ENCODE data around the gene TGFBRAP1. TPM values are rescaled to one million over a fixed set of nuclear protein-coding genes. Genes with fewer than 3 reads are reported as not detected.

Gene TGFBRAP1
- total RNA-seq, 4 donors from 2014 or later: 20.9 to 30.8 (median 23.2) TPM

DNA sequence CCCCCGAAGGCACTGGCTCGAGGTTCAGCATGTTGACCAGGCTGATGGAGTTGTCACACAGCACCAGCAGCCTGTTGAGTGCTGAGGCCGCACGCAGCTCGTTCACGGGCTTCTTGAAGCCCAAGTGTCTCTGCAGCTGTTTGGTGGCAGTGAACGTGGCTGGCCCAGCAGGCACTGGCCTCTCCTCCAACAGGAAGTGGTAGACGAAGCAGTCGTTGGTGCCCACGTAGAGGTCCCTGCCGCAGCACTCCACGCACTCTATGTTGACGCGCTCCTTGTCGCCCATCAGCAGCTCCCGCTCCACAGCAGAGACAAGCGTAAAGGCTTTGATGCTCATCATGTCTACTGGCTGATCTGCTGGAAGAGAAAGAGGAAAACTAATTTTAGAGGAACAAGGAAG lies 21.6 kb downstream of the TGFBRAP1 start:
- H3K27ac ChIP-seq: no peak overlapping the region
- no peaks in the 10 kb centered on the region for H3K27me3 ChIP-seq
- no peak for DNase-seq (ENCODE audit: low spot score in 2 of 2)
- H3K4me1 ChIP-seq: peaks cover 0 to 13% (median 0%) of the 10 kb centered on the region in 4 donors
- no peak overlapping the region for H3K4me3 ChIP-seq
- peaks cover 2 to 37% (median 10%) of the 10 kb centered on the region in 3 donors for H3K36me3 ChIP-seq
- H3K9me3 ChIP-seq: no peaks in the 10 kb centered on the region
- TF ChIP-seq EP300 (IDR thresholded peaks at IDR 0.05) (no peak), POLR2A (IDR thresholded peaks at IDR 0.05) (no peak)
- TF ChIP-seq, protein P1, sequence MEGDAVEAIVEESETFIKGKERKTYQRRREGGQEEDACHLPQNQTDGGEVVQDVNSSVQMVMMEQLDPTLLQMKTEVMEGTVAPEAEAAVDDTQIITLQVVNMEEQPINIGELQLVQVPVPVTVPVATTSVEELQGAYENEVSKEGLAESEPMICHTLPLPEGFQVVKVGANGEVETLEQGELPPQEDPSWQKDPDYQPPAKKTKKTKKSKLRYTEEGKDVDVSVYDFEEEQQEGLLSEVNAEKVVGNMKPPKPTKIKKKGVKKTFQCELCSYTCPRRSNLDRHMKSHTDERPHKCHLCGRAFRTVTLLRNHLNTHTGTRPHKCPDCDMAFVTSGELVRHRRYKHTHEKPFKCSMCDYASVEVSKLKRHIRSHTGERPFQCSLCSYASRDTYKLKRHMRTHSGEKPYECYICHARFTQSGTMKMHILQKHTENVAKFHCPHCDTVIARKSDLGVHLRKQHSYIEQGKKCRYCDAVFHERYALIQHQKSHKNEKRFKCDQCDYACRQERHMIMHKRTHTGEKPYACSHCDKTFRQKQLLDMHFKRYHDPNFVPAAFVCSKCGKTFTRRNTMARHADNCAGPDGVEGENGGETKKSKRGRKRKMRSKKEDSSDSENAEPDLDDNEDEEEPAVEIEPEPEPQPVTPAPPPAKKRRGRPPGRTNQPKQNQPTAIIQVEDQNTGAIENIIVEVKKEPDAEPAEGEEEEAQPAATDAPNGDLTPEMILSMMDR (IDR thresholded peaks at IDR 0.05): no peak
- WGBS, 2 donors: 93 to 95% methylated on average over 17 of the region's 17 CpGs

DNA sequence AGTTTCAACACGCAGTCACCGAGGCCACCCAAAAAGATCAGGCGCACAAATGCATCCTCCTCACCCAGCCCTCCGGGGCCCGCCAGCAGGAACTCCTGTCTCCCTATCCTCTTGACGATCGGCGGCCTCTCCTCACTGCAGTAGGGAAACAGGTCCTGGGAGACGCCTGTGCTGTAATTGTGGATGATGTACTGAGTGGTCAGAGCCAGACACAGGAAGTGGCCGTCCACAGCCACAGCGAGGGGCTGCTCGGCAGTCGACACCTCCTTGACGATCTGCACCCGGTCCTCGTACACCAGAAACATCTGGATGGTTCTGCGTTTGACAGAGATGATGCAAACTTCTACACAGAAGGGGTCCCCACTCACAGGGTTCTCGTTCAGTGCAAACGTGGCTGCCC lies 22.0 kb downstream of the TGFBRAP1 start:
- H3K27ac ChIP-seq: no peak overlapping the region
- no peak overlapping the region for H3K4me3 ChIP-seq
- H3K4me1 ChIP-seq: peaks cover 0 to 13% (median 0%) of the 10 kb centered on the region in 4 donors
- DNase-seq (ENCODE audit: low spot score in 2 of 2): no peak
- H3K27me3 ChIP-seq: no peaks in the 10 kb centered on the region
- TF ChIP-seq POLR2A (IDR thresholded peaks at IDR 0.05): no peak
- TF ChIP-seq, protein P1 (IDR thresholded peaks at IDR 0.05): no peak
- no peak for TF ChIP-seq EP300 (IDR thresholded peaks at IDR 0.05)
- 94% methylated on average over 19 of the region's 19 CpGs for WGBS, 2 donors
- no peaks in the 10 kb centered on the region for H3K9me3 ChIP-seq
- H3K36me3 ChIP-seq: peaks cover 2 to 37% (median 10%) of the 10 kb centered on the region in 3 donors

- Histone ChIP-seq H3K4me3 (no peak overlapping the region), H3K4me1 (peaks cover 0 to 13% (median 0%) of the 10 kb centered on the region in 4 donors), H3K27ac (no peak overlapping the region), H3K27me3 (no peaks in the 10 kb centered on the region), H3K36me3 (peaks cover 2 to 37% (median 10%) of the 10 kb centered on the region in 3 donors), H3K9me3 (no peaks in the 10 kb centered on the region)
- DNase-seq (ENCODE audit: low spot score in 2 of 2): no peak
- TF ChIP-seq POLR2A (IDR thresholded peaks at IDR 0.05): no peak
- TF ChIP-seq, protein P1 (IDR thresholded peaks at IDR 0.05): no peak
- no peak for TF ChIP-seq EP300 (IDR thresholded peaks at IDR 0.05)
- WGBS, 2 donors: 88% methylated on average over 7 of the region's 7 CpGs
Observed at GRCh38 chr2:105307146-105307545, 22.4 kb downstream of the TGFBRAP1 start.

DNA sequence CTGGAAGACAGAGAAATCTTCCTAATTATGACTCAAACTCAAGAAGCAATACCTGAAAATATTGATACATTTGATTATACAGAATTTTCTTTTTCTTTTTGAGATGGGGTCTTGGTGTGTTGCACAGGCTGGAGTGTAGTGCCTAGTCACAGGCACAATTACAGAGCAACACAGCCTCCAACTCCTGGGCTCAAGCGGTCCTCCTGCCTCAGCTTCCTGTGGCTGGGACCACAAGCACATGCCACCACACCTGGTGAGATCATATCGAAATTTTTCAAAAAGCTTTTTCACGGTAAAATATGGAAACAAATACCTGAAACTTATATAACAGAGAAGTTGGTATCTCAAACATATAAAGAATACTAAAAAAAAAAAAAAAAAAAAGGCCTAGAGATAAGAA lies 27.9 kb downstream of the TGFBRAP1 start:
- Histone ChIP-seq H3K4me3 (no peak overlapping the region), H3K36me3 (peaks cover 0 to 44% (median 15%) of the 10 kb centered on the region in 3 donors), H3K27me3 (no peaks in the 10 kb centered on the region), H3K9me3 (no peaks in the 10 kb centered on the region), H3K4me1 (peaks cover 0 to 7% (median 0%) of the 10 kb centered on the region in 4 donors), H3K27ac (no peak overlapping the region)
- 95 to 97% methylated on average over 3 of the region's 3 CpGs for WGBS, 2 donors
- DNase-seq (ENCODE audit: low spot score in 2 of 2): no peak
- TF ChIP-seq EP300 (IDR thresholded peaks at IDR 0.05) (no peak), POLR2A (IDR thresholded peaks at IDR 0.05) (no peak)
- TF ChIP-seq, protein P1 (IDR thresholded peaks at IDR 0.05): no peak

- no peak overlapping the region for H3K27ac ChIP-seq
- H3K4me3 ChIP-seq: no peak overlapping the region
- no peak for DNase-seq (ENCODE audit: low spot score in 2 of 2)
- TF ChIP-seq, protein P1 (IDR thresholded peaks at IDR 0.05): no peak
- TF ChIP-seq POLR2A (IDR thresholded peaks at IDR 0.05): no peak
- TF ChIP-seq EP300 (IDR thresholded peaks at IDR 0.05): no peak
- H3K27me3 ChIP-seq: no peaks in the 10 kb centered on the region
- H3K4me1 ChIP-seq: peaks cover 0 to 15% (median 2%) of the 10 kb centered on the region in 4 donors
- no peaks in the 10 kb centered on the region for H3K9me3 ChIP-seq
- H3K36me3 ChIP-seq: peaks cover 0 to 39% (median 15%) of the 10 kb centered on the region in 3 donors
- 86 to 90% methylated on average over 5 of the region's 5 CpGs for WGBS, 2 donors
Observed at GRCh38 chr2:105299290-105299689, 30.2 kb downstream of the TGFBRAP1 start.

Measured in tibial nerve (tissue), 4 donors.